Mammary epithelial cell (primary cell): Measurements from ENCODE around the gene ZC3H8.

ENCODE experiments used
- CTCF ChIP-seq, 2 donors: IDR thresholded peaks in 1 of 2; conservative IDR thresholded peaks in 1 of 2; 2 replicates each; pipeline ENCODE4 v1.5.1; 2011 to 2012; ENCODE audit warnings: inconsistent platforms in 2 of 2, low read length in 2 of 2, mild to moderate bottlenecking in 2 of 2, control low read depth in 1 of 2, low read depth in 1 of 2; ENCODE audit not compliant: insufficient read depth in 1 of 2; ENCODE audit errors: extremely low read depth in 1 of 2
- EZH2 ChIP-seq: IDR thresholded peaks from 2 replicates; pipeline ENCODE4 v1.6.1; 2012; ENCODE audit warnings: low read length, inconsistent platforms, borderline replicate concordance

- TF ChIP-seq CTCF (conservative IDR thresholded peaks at IDR 0.05 in 1 of 2, IDR thresholded peaks at IDR 0.05 in 1 of 2; ENCODE audit: extremely low read depth in 1 of 2, insufficient read depth in 1 of 2, low read depth in 1 of 2, low read length in 2 of 2) (no peak), EZH2 (no peak)
Observed at GRCh38 chr2:112239862-112240261, 15.0 kb downstream of the ZC3H8 start.
